Kidney (tissue), 14 donors: ENCODE measurements around the gene EPSTI1. TPM values are rescaled to one million over a fixed set of nuclear protein-coding genes. Genes with fewer than 3 reads are reported as not detected.

Source experiments
- DNase-seq, 5 donors: peaks; one replicate each; pipeline ENCODE4 v3.0.0-alpha.2; 2013 to 2020
- FAIRE-seq: peaks from 2 replicates; lab custom pipeline; 2012; peaks lifted over from hg19 to GRCh38; lab: Jason Lieb, UNC
- H3K27ac ChIP-seq, 2 donors: one replicate each; pipeline ENCODE4 v1.7.0; 2013; ENCODE audit warnings: low read depth in 2 of 2, low read length in 2 of 2, inconsistent platforms in 1 of 2
- H3K27me3 ChIP-seq: one replicate; pipeline ENCODE4 v1.7.1; 2013; ENCODE audit warnings: low read length, inconsistent platforms; ENCODE audit not compliant: control insufficient read depth, insufficient read depth
- H3K36me3 ChIP-seq, 3 donors: one replicate each; pipeline versions ENCODE4 v1.7.0 to v1.7.1; 2013; ENCODE audit warnings: low read length in 3 of 3, control low read depth in 1 of 3, inconsistent platforms in 1 of 3; ENCODE audit not compliant: insufficient read depth in 3 of 3, control insufficient read depth in 2 of 3
- H3K4me1 ChIP-seq, 3 donors: one replicate each; pipeline versions ENCODE4 v1.7.0 to v1.7.1; 2013; ENCODE audit warnings: low read length in 3 of 3, inconsistent platforms in 1 of 3, low read depth in 1 of 3; ENCODE audit not compliant: control insufficient read depth in 2 of 3, insufficient read depth in 2 of 3
- H3K4me3 ChIP-seq, 3 donors: one replicate each; pipeline versions ENCODE4 v1.7.0 to v1.8.1; 2013; ENCODE audit warnings: low read length in 3 of 3, control low read depth in 1 of 3, inconsistent platforms in 1 of 3
- H3K9ac ChIP-seq, 3 donors: one replicate each; pipeline versions ENCODE4 v1.7.0 to v1.7.1; 2013; ENCODE audit warnings: low read length in 3 of 3, control low read depth in 1 of 3, inconsistent platforms in 1 of 3
- H3K9me3 ChIP-seq, 3 donors: one replicate each; pipeline versions ENCODE4 v1.7.0 to v1.7.1; 2013; ENCODE audit warnings: low read length in 3 of 3, control low read depth in 1 of 3, inconsistent platforms in 1 of 3; ENCODE audit not compliant: control insufficient read depth in 2 of 3, insufficient read depth in 1 of 3
- CTCF ChIP-seq: IDR thresholded peaks from 3 replicates; pipeline ENCODE4 v1.5.1; 2012; ENCODE audit warnings: mild to moderate bottlenecking, moderate library complexity, borderline replicate concordance; ENCODE audit not compliant: insufficient read depth; ENCODE audit errors: extremely low read depth
- intact Hi-C: fragments of 100-400 bp; cut with DNase I; formaldehyde crosslinking; loops from one replicate; pipeline ENCODE4 v1.11.1; 2022
- polyA plus RNA-seq: library from polyadenylated mRNA; stranded (reverse); fragments of 350-450 nt; fragmentation: Illumina TruSeq; extraction: RNeasy Lipid Tissue Mini Kit (QIAGEN cat#74804); gene quantifications from one replicate; pipeline ENCODE4 v1.2.3, GENCODE V29; 2014; ENCODE audit warnings: low read depth, low replicate concordance; ENCODE audit not compliant: insufficient read depth
- total RNA-seq: library from RNA; stranded (reverse); fragmentation: NEBNext Ultra II Directional; extraction: Animal tissue kit (Norgen Biotek cat#: 25700); gene quantifications from one replicate; pipeline ENCODE4 v1.2.1, GENCODE V29; 2021
- donor health status: control.
- donor health status: control.
- donor health status: control.
- donor health status: control.
- donor health status: control.
- donor health status: DM: yes; HTN: yes; CAD: no.
- donor health status: Normal renal cell carcinoma (clear cell type).

EPSTI1 gene
- total and polyA plus RNA-seq, 2 donors from 2014 or later = 11.2 to 12.2 TPM

- intact Hi-C loops = no loop called here
- H3K9me3 ChIP-seq = no peaks in the 10 kb centered on the region
- H3K4me3 ChIP-seq = no peak overlapping the region
- FAIRE-seq = no peak
- H3K36me3 ChIP-seq = no peaks in the 10 kb centered on the region
- peaks cover 0 to 5% (median 2%) of the 10 kb centered on the region in 3 donors for H3K4me1 ChIP-seq
- no peak overlapping the region for H3K27ac ChIP-seq
- no peak overlapping the region for H3K9ac ChIP-seq
- TF ChIP-seq CTCF = peak; percentile 66
- H3K27me3 ChIP-seq = no peaks in the 10 kb centered on the region
- DNase-seq = peak in 3 of 5 donors; percentile 17 to 57 (median 26)
These were observed 21.0 kb downstream of the EPSTI1 start for GRCh38 chr13:42970824-42971690.

GRCh38 chr13:42969565-42970172 lies 22.4 kb downstream of the EPSTI1 start:
- H3K36me3 ChIP-seq = no peaks in the 10 kb centered on the region
- H3K4me3 ChIP-seq = no peak overlapping the region
- peaks cover 0 to 5% (median 2%) of the 10 kb centered on the region in 3 donors for H3K4me1 ChIP-seq
- no peak for FAIRE-seq
- H3K27ac ChIP-seq = no peak overlapping the region
- intact Hi-C loops = no loop called here
- H3K9me3 ChIP-seq = no peaks in the 10 kb centered on the region
- peak; percentile 80 to 90 (median 83) for DNase-seq
- no peaks in the 10 kb centered on the region for H3K27me3 ChIP-seq
- TF ChIP-seq CTCF = peak; percentile 76
- no peak overlapping the region for H3K9ac ChIP-seq

- H3K4me3 ChIP-seq = no peak overlapping the region
- no peak overlapping the region for H3K27ac ChIP-seq
- intact Hi-C loops = no loop called here
- peak in 4 of 5 donors; percentile 63 to 74 (median 68) for DNase-seq
- H3K36me3 ChIP-seq = no peaks in the 10 kb centered on the region
- TF ChIP-seq CTCF = no peak
- H3K27me3 ChIP-seq = no peaks in the 10 kb centered on the region
- no peak for FAIRE-seq
- no peaks in the 10 kb centered on the region for H3K9me3 ChIP-seq
- H3K9ac ChIP-seq = no peak overlapping the region
- peaks cover 0 to 5% (median 2%) of the 10 kb centered on the region in 3 donors for H3K4me1 ChIP-seq
These were observed 23.1 kb downstream of the EPSTI1 start for GRCh38 chr13:42968906-42969305.
